Rectal smooth muscle tissue (tissue), 1 donor: ENCODE data around the gene MAPKBP1.

ENCODE experiments used
- H3K27ac ChIP-seq: one replicate; pipeline ENCODE4 v1.7.0; 2013; ENCODE audit warnings: low read depth, low read length, inconsistent platforms
- H3K27me3 ChIP-seq: one replicate; pipeline ENCODE4 v1.7.0; 2013; ENCODE audit warnings: low read length; ENCODE audit not compliant: control insufficient read depth, insufficient read depth
- H3K36me3 ChIP-seq: one replicate; pipeline ENCODE4 v1.7.0; 2013; ENCODE audit warnings: low read length; ENCODE audit not compliant: control insufficient read depth, insufficient read depth
- H3K4me1 ChIP-seq: one replicate; pipeline ENCODE4 v1.7.0; 2013; ENCODE audit warnings: low read length; ENCODE audit not compliant: control insufficient read depth, insufficient read depth
- H3K4me3 ChIP-seq: one replicate; pipeline ENCODE4 v1.7.0; 2013; ENCODE audit warnings: low read length
- H3K9ac ChIP-seq: one replicate; pipeline ENCODE4 v1.7.0; 2013; ENCODE audit warnings: low read length

The MAPKBP1 gene

GRCh38 chr15:41801185-41801584 is 26.9 kb downstream of the MAPKBP1 start:
- H3K36me3 ChIP-seq = peaks cover 2% of the 10 kb centered on the region
- no peak overlapping the region for H3K9ac ChIP-seq
- H3K4me3 ChIP-seq = no peak overlapping the region
- H3K27me3 ChIP-seq = no peaks in the 10 kb centered on the region
- peaks cover 25% of the 10 kb centered on the region for H3K4me1 ChIP-seq
- H3K27ac ChIP-seq = no peak overlapping the region

- Histone ChIP-seq H3K27me3 (no peaks in the 10 kb centered on the region), H3K36me3 (peaks cover 2% of the 10 kb centered on the region), H3K27ac (no peak overlapping the region), H3K9ac (no peak overlapping the region), H3K4me1 (peaks cover 21% of the 10 kb centered on the region), H3K4me3 (no peak overlapping the region)
Observed at GRCh38 chr15:41801850-41802455, 27.7 kb downstream of the MAPKBP1 start.

GRCh38 chr15:41804361-41804760 is 30.1 kb downstream of the MAPKBP1 start:
- peak overlapping the region; percentile 76 for H3K27ac ChIP-seq
- H3K4me3 ChIP-seq = no peak overlapping the region
- H3K27me3 ChIP-seq = no peaks in the 10 kb centered on the region
- no peak overlapping the region for H3K9ac ChIP-seq
- H3K36me3 ChIP-seq = peaks cover 2% of the 10 kb centered on the region
- H3K4me1 ChIP-seq = peaks cover 21% of the 10 kb centered on the region

- no peaks in the 10 kb centered on the region for H3K36me3 ChIP-seq
- H3K4me3 ChIP-seq = no peak overlapping the region
- H3K4me1 ChIP-seq = peaks cover 21% of the 10 kb centered on the region
- peak overlapping the region; percentile 78 for H3K27ac ChIP-seq
- no peaks in the 10 kb centered on the region for H3K27me3 ChIP-seq
- H3K9ac ChIP-seq = no peak overlapping the region
Observed at GRCh38 chr15:41804916-41805666, 30.8 kb downstream of the MAPKBP1 start.

- no peak overlapping the region for H3K4me3 ChIP-seq
- no peak overlapping the region for H3K9ac ChIP-seq
- peak overlapping the region; percentile 78 for H3K27ac ChIP-seq
- no peaks in the 10 kb centered on the region for H3K36me3 ChIP-seq
- H3K4me1 ChIP-seq = peaks cover 21% of the 10 kb centered on the region
- H3K27me3 ChIP-seq = no peaks in the 10 kb centered on the region
Observed at GRCh38 chr15:41805711-41806110, 31.4 kb downstream of the MAPKBP1 start.

- H3K36me3 ChIP-seq = no peaks in the 10 kb centered on the region
- H3K4me3 ChIP-seq = no peak overlapping the region
- H3K27ac ChIP-seq = peak overlapping the region; percentile 16
- H3K4me1 ChIP-seq = peaks cover 21% of the 10 kb centered on the region
- no peak overlapping the region for H3K9ac ChIP-seq
- no peaks in the 10 kb centered on the region for H3K27me3 ChIP-seq
Observed at GRCh38 chr15:41806291-41807181, 32.3 kb downstream of the MAPKBP1 start.

- H3K27ac ChIP-seq = no peak overlapping the region
- no peak overlapping the region for H3K9ac ChIP-seq
Observed at GRCh38 chr15:41809121-41809520, 34.8 kb downstream of the MAPKBP1 start.

GRCh38 chr15:41809526-41810220 is 35.4 kb downstream of the MAPKBP1 start:
- H3K27ac ChIP-seq = no peak overlapping the region
- H3K36me3 ChIP-seq = peaks cover 16% of the 10 kb centered on the region

More at GRCh38 chr15:41809121-41809520, 34.8 kb downstream of the MAPKBP1 start:
- peaks cover 19% of the 10 kb centered on the region for H3K4me1 ChIP-seq
- peaks cover 11% of the 10 kb centered on the region for H3K36me3 ChIP-seq
- H3K27me3 ChIP-seq = no peaks in the 10 kb centered on the region
- H3K4me3 ChIP-seq = no peak overlapping the region

GRCh38 chr15:41810651-41811431 is 36.6 kb downstream of the MAPKBP1 start:
- no peak overlapping the region for H3K9ac ChIP-seq
- no peak overlapping the region for H3K4me3 ChIP-seq
- H3K27me3 ChIP-seq = no peaks in the 10 kb centered on the region
- H3K27ac ChIP-seq = no peak overlapping the region
- H3K36me3 ChIP-seq = peaks cover 20% of the 10 kb centered on the region
- H3K4me1 ChIP-seq = peaks cover 2% of the 10 kb centered on the region

More at GRCh38 chr15:41809526-41810220, 35.4 kb downstream of the MAPKBP1 start:
- Histone ChIP-seq H3K9ac (no peak overlapping the region), H3K27me3 (no peaks in the 10 kb centered on the region), H3K4me1 (peaks cover 13% of the 10 kb centered on the region), H3K4me3 (no peak overlapping the region)

- Histone ChIP-seq H3K36me3 (peaks cover 22% of the 10 kb centered on the region), H3K27me3 (no peaks in the 10 kb centered on the region), H3K9ac (no peak overlapping the region), H3K4me3 (no peak overlapping the region), H3K4me1 (no peaks in the 10 kb centered on the region), H3K27ac (no peak overlapping the region)
Observed at GRCh38 chr15:41811432-41812195, 37.3 kb downstream of the MAPKBP1 start.

- Histone ChIP-seq H3K9ac (no peak overlapping the region), H3K36me3 (peaks cover 32% of the 10 kb centered on the region), H3K4me3 (no peak overlapping the region), H3K27ac (no peak overlapping the region), H3K27me3 (no peaks in the 10 kb centered on the region), H3K4me1 (no peaks in the 10 kb centered on the region)
Observed at GRCh38 chr15:41812820-41813375, 38.6 kb downstream of the MAPKBP1 start.
